Endometrial microvascular endothelial cells (primary cell): ENCODE results near the gene RETN. TPM values are rescaled to one million over a fixed set of nuclear protein-coding genes. Genes with fewer than 3 reads are reported as not detected.
"Not testable (repeated sequence)": the region's sequence is repeated elsewhere in the genome, so short reads cannot be mapped to it uniquely, and the experiment has no call there.

Source experiments
- in situ Hi-C: cut with HindIII; loops from 2 replicates; pipeline ENCODE4 v1.10.0; 2017; ENCODE audit warnings: low sequenced_read_pairs, low pct_unique_long_range_greater_than_20kb; ENCODE audit errors: inconsistent ontology term
- total RNA-seq: library from RNA; depleted of rRNA; stranded (reverse); fragments of >200 nt; gene quantifications from one replicate; pipeline ENCODE4 v1.2.3, GENCODE V29; 2015; ENCODE audit errors: inconsistent ontology term

The RETN gene
- total RNA-seq, 1 donor from 2014 or later: not detected

- in situ Hi-C loops: no loop called here
Measured at GRCh38 chr19:7636691-7637373, 32.0 kb upstream of the RETN start, which contains the start of gene STXBP2. STXBP2 (plus strand) TSS chr19:7637110; CDS start chr19:7637150, 40 bp downstream.

- in situ Hi-C loops: no loop called here
Measured at GRCh38 chr19:7637374-7638256, 31.2 kb upstream of the RETN start.

DNA sequence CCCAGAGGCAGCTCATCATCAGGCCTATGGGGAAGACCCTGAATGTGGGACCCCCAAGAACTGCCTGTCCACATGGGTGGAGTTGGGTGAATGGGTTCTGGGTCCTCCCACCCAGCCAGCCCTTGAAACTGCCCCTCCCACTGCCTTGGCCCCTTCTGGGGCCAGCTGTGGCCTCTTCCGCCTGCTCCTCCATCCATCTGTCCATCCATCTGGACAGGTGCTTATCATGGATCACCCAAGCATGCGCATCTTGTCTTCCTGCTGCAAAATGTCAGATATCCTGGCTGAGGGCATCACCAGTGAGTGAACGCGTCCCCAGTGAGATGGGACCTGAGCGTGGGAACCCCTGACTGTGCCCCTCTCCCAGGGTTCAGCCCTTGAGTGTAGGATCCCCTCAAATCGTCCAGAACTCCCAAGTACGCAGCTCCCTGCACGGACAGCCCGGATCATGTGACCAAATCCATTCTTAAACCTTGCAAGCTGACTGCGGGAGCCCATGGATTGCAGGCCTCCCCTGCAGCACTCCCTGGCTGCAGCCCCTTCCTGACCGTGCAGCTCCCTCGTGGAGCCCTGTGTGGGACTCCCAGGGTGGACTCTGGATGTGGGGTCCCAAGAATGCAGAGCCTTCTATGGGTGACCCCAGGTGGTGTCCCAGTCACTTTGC, 29.9 kb upstream of the RETN start:
- in situ Hi-C loops: no loop called here

DNA sequence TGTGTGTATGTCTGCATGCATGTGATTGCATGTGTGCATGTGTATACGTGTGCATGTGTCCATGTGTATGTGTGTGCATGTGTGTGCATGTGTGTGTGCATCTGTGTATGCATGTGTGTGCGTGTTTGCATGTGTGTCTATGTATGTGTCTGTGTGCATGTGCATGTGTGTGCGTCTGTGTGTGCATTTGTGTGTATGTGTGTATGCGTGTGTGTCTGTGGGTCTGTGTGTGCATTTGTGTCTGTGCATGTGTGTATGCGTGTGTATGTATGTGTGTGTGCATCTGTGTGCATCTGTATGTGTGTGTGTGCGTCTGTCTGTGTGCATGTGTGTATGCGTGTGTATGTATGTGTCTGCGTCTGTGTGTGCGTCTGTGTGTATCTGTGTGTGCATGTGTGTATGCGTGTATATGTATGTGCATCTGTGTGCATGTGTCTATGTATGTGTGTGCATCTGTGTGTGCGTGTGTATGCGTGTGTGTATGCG, 28.9 kb upstream of the RETN start:
- in situ Hi-C loops: no loop called here

DNA sequence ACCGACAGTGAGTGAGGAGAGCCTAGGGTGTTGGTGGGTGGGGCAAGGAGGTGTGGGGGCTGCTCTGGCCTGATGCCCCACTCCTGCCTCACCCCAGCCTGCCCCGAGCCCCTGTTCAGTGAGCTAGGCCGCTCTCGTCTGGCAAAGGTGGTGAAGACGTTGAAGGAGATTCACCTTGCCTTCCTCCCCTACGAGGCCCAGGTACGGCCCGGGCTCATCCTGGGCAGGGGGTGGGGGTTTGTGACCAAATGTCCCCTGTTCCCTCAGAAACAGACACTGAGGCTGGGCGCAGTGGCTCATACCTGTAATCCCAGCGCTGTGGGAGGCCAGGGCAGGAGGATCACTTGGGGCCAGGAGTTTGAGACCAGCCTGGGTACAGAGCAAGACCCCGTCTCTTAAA, 28.0 kb upstream of the RETN start:
- in situ Hi-C loops: no loop called here

- in situ Hi-C loops: no loop called here
Measured at GRCh38 chr19:7641290-7642276, 27.3 kb upstream of the RETN start.

DNA sequence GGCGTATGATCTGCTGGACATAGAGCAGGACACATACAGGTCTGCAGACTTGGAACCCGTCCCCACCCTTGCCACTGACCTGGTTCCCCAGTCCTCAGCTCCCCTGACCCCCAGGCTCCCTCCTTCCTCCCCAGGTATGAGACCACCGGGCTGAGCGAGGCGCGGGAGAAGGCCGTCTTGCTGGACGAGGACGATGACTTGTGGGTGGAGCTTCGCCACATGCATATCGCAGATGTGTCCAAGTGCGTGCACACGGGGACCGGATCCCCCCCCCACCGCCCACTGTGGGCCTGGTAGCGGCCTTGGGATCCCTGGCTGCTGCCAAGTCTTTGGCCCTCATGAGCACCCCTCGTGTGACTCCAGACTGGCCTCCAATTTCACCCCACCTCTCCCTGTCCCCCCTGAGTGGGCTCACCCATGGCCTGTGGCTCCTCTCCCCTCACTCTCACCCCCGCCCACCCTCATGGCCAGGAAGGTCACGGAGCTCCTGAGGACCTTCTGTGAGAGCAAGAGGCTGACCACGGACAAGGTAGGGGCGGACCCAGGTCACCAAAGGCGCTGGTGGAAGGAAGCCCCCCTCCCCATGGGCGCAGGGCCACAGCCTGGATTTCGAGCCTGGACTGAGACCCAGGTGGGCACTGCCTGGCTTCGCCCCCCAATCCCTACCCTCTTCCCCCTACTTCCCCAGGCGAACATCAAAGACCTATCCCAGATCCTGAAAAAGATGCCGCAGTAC, 26.4 kb upstream of the RETN start:
- in situ Hi-C loops: no loop called here

- in situ Hi-C loops: no loop called here
Measured at GRCh38 chr19:7643031-7643415, 25.8 kb upstream of the RETN start.

DNA sequence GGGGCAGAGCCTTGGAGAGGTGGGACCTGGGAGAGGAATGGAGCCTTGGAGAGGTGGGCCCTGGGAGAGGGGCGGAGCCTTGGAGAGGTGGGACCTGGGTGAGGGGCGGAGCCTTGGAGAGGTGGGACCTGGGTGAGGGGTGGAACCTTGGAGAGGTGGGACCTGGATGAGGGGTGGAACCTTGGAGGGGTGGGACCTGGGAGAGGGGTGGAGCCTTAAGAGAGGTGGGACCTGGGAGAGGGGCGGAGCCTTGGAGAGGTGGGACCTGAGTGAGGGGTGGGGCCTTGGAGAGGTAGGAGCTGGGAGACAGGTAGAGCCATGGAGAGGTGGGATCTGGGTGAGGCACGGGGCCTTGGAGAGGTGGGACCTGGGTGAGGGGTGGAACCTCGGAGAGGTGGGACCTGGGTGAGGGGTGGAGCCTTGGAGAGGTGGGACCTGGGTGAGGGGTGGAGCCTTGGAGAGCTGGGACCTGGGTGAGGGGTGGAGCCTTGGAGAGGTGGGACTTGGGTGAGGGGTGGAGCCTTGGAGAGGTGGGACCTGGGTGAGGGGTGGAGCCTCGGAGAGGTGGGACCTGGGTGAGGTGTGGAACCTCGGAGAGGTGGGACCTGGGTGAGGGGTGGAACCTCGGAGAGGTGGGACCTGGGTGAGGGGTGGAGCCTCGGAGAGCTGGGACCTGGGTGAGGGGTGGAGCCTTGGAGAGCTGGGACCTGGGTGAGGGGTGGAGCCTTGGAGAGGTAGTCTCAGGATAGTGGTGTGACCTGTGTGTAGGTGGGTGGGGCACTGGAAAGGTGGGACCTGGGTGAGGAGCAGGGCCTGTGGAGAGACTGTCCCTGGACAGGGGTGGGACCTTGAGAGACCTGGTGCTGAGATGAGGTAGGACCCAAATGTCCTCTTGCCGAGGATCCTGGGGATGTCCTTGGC, 25.0 kb upstream of the RETN start:
- in situ Hi-C loops: not testable (repeated sequence)

DNA sequence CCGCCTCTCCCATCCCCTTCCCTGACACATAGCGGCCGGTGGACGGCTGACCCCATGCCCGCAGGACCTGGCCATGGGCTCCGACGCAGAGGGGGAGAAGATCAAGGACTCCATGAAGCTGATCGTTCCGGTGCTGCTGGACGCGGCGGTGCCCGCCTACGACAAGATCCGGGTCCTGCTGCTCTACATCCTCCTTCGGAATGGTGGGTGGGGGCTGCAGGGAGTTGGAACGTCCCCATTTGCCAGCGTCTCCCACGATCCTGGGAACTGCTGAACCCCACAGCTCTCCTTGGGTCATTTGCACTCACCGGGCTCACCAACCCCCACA, 24.3 kb upstream of the RETN start:
- in situ Hi-C loops: no loop called here

GRCh38 chr19:7645163-7645562, 23.7 kb upstream of the RETN start:
- in situ Hi-C loops: no loop called here

DNA sequence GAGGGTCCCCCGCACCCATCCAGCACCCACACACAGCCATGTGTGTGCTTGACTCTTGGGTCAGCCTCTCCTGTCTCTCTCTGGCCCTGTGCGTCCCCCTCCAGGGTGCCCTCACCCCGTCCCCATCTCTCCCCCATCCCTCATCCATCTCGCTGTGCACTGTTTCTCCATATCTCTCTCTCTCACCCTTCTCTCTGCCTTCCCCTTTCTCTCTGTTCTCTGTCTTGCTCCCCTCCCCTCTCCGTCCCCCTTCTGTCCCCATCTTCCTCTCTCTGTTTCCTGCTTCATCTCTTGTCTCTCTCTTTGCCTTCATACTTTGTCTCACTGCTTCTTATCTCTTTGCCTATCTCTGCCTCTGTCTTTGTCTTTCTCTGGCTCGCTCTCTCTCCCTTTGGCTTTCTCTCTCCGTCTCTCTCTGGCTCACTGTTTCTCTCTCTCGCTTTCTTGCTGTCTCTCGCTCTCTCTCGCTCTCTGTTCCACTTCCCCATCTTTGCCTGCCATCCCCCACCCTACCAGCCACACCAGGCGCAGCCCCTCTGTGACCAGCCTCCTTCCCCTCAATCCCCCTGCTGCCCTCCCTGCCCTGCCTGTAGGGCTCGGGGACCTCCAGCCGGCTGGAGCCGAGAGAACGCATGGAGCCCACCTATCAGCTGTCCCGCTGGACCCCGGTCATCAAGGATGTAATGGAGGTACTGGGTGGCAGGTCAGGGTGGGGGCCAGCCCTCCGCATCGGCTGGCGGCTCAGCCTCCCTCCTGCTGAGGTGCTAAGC, 23.0 kb upstream of the RETN start:
- in situ Hi-C loops: no loop called here

- in situ Hi-C loops: no loop called here
Measured at GRCh38 chr19:7646426-7646700, 22.5 kb upstream of the RETN start.

GRCh38 chr19:7647156-7647555, 21.7 kb upstream of the RETN start:
- in situ Hi-C loops: no loop called here

GRCh38 chr19:7648265-7649014, 20.4 kb upstream of the RETN start:
- in situ Hi-C loops: no loop called here

GRCh38 chr19:7650148-7650547, 18.7 kb upstream of the RETN start:
- in situ Hi-C loops: no loop called here
